DMS79 treated with DMSO at 0.1 percent for 48 hours (cell line): ENCODE measurements around the gene TACC2.

Source experiments
- DNase-seq: peaks from one replicate; lab custom pipeline; 2025; lab: John Stamatoyannopoulos, UW

The TACC2 gene

GRCh38 chr10:122170802-122171201 is 181.8 kb downstream of the TACC2 start:
- no peak for DNase-seq

DNA sequence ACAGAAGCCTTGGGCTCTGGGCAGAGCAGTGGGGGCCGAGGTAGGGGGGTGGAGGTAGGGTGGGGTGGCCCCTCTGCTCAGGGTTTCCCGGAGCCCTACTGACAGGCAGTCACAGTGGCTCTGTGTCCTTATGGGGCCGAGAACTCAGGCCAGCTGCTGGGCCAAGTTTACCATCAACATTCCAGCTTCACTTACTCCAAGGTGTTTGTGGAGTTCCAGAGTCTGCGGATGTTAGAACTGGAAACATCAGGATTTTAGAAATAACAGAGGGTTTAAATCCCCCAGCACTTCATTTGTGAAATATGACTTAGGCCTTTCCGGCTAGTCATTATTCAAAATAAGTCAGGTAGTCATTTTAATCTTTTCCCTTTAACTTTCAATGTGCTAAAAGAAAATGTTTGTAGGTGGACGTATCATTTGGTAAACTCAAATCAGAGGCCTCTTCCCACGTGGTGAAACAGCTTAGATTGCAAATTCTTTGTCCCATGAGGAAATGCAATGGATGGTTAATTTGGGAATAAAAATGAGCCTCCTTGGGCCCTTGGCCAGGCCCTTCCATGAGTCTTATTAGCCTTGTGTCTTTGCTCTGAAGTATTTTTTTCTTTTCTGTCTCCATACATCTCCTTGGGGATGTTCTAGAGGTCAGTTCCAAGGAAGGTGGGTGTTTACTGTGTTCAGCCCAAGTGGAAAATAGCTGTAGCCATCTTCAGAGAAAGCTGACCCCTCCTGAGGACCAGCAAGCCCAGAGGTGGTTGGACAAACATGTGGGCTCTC is 182.5 kb downstream of the TACC2 start:
- no peak for DNase-seq

GRCh38 chr10:122172361-122173008 is 183.5 kb downstream of the TACC2 start:
- DNase-seq, result no peak

- DNase-seq, result no peak
Observed at GRCh38 chr10:122173337-122173736, 184.4 kb downstream of the TACC2 start.

GRCh38 chr10:122173766-122174435 is 184.9 kb downstream of the TACC2 start:
- DNase-seq, result no peak

GRCh38 chr10:122176232-122177213 is 187.6 kb downstream of the TACC2 start:
- DNase-seq, result no peak

GRCh38 chr10:122178655-122179054 is 189.7 kb downstream of the TACC2 start:
- DNase-seq, result no peak

GRCh38 chr10:122181041-122181732 is 192.2 kb downstream of the TACC2 start:
- DNase-seq, result no peak

- DNase-seq, result no peak
Observed at GRCh38 chr10:122181876-122182275, 192.9 kb downstream of the TACC2 start.

DNA sequence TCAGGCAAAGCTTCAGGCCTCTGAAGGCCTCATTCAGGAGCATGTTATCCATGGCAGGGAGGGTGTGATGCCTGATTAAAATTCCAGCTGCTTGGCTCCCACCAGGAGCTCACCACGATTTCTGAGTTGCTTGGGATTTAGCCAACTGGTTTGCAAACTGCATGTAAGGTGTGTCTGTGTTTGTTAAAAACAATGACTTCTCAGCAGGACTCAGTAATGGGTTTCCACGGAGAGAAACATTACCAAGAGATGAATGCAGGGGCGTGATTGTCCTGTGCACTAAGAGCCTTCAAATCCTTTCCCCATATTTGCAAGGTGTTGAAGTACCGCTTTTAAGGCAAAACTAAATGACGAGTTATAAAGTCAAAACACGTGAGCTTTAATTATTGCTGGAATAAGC is 193.3 kb downstream of the TACC2 start:
- DNase-seq, result no peak

- no peak for DNase-seq
Observed at GRCh38 chr10:122184254-122184653, 195.3 kb downstream of the TACC2 start.

- no peak for DNase-seq
Observed at GRCh38 chr10:122185643-122186042, 196.7 kb downstream of the TACC2 start.

GRCh38 chr10:122186816-122187810 is 198.2 kb downstream of the TACC2 start:
- DNase-seq, result no peak

DNA sequence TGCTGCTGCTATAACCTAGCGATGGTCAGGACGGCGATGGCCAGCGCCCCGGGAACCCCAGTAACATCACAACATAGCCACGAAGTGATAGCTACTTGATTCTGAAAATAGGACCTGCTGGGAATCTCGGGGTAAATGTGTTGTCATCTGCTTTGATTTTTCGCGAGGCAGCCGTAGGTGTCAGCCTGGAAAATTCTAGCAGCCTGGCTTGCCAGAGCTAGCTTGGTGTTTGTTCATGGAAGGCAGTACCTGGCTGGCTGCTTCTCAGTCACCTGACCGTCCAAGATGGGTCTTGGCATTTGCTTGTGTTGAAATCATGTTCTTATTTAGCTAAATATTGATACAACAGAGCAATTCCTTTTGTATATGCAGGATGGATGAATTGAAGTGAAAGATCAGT is 199.7 kb downstream of the TACC2 start:
- no peak for DNase-seq

- DNase-seq, result no peak
Observed at GRCh38 chr10:122189185-122189584, 200.2 kb downstream of the TACC2 start.

GRCh38 chr10:122190176-122190943 is 201.4 kb downstream of the TACC2 start:
- DNase-seq, result no peak

GRCh38 chr10:122191936-122192541 is 203.1 kb downstream of the TACC2 start:
- DNase-seq, result no peak

DNA sequence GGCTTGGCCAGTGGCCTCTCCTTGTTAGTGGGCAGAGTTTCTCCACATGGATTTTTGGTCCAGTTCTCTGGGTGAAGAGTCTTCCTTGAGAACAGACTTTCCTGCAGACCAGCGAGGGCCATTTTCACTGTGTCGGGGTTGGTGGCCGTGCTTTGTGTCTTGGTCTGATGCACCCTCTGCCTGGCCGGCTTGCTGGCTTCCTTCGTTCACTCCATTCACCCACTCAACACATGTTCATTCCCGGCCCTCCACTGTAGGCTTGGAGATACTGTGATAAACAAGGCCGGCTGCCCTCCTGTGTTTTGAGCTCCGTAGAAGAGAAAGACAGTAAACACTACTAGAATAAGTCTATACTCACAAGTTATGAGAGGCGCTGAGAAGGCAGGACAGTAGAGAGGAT is 205.3 kb downstream of the TACC2 start:
- no peak for DNase-seq

GRCh38 chr10:122196218-122196617 is 207.3 kb downstream of the TACC2 start:
- no peak for DNase-seq
